Activated effector memory CD4-positive, alpha-beta T cell treated with anti-CD3 and anti-CD28 coated beads, Interleukin-2, amount 50 U/mL, for 16 hours (primary cell): Measurements from ENCODE around the gene ENTHD1.

Source experiments
- DNase-seq: peaks from one replicate; pipeline ENCODE4 v3.0.0-alpha.2; 2020

Gene ENTHD1

DNA sequence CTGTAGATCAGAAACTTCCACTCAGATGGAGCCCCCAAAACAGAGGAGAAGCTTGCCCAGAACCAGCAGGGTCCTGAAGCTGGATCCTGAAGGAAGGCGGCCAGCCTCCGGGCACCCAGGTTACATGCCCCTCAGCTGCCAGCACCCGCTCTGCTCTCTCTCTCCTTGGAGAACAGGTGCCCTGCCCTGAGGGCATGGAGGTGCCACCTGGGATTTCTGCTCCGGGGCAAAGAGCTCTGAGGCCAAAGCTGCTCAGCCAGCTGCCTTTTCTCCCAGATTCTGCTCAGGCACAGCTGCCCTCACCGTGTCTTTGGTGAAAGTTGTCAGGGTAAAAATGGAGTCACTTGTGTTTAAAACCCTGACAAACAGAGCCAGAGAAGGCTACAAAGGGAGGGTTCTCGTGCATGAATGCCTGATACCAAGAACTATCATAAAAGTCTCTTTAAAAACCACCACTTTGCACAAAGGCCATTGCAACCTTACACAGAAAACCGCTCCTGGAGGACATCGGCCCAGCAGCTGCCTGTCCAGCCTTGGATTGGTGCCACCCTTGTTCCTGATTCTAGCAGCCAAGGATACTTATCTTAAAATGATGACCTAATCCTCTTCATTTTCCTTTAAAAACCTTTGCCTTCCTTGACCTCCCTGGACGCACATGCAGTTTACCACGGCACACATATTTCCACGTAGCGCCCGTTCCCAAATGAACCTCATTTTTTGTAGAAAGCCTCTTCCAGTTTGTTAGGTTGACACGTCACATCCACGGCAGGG is 183.0 kb downstream of the ENTHD1 start:
- DNase-seq, result no peak

DNA sequence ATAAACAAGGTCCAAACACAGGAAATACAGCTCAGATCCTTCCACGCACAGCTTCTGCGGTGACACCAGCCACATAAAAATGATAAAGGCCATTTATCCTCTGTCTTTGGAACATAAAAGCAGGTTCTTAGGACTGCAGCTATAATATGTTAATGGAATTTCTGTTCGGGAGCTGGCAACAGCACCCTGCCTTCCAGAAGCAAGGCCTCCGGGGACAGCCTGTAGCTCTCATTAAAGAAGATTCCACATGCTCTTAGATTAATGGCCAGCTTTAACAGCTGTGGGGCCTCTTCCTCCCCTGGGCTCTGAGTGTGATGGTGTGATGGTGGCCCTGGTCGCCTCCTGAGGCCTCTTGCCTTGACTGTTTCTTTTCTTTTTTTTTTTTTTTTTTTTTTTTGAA is 185.7 kb downstream of the ENTHD1 start:
- DNase-seq, result no peak

DNA sequence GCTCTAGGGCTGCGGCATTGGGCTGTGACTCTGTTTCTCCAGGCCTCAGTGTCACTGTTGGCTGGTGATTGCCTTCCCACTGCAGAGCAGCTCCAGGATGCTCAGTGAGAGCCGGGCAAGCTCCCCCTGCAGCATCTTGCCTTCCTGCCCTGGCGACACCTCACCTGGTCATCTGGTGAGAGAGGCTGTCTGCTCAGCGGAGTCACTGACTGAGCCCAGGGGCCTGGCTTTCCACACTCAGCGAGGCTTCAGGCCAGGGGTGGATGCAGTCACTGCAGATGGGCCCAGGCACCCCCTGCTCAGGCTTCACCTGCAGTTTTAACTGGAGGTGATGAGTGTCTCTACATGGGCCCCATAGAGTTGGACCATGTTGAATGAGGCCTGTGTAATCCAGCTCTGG is 186.2 kb downstream of the ENTHD1 start:
- no peak for DNase-seq

DNA sequence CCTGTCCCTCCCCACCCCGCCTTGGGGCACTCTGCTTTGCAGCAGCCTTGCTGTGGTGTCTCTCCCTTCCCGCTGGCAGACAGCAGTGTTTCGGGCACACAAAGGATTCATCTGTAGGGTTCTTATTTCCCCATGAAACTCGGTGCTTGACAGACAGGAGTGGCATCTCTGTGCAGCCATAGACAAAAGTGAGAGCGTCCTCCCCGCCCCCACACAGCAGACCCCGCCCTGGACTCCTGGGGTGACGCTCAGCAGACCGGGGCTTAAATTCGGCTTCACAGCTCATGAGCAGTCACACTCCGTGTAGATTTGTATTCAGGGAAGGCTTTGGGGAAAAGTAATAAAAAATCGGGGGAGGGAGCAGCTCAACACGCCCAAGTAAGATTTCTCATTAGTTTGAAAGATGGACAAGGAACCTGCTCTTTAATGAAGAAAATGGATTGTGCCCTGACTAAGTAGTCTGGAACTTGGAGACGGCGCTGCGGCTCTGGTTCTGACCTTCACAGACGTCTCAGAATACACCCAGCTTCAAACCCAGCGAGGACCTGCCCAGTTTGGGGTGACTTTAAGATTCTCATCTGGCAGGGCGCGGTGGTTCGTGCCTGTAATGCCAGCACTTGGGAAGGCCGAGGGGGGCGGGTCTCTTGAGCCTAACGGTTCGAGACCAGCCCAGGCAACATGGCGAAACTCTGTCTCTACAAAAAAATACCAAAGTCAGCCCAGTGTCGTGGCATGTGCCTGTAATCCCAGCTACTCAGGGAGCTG is 187.0 kb downstream of the ENTHD1 start:
- DNase-seq, result no peak

DNA sequence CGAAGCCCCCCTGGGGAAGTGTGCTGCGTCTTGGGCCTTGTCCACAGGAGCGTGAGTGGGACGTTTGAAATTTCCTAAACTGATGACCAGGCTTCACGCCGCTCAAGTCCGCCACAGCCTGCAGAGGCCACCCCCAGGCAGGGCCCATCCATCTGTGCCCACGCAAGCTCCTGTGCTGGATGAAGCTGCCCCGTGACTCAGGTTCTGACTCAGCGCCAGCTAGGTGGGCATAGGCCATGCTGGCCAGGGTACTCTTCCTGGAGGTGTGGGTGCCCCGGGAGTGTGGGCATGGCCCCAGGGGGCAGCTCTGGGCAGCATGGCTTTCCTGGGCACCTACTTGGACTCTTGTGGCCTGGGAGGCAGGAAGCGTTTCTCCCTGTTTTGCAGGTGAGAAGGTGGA is 188.2 kb downstream of the ENTHD1 start:
- no peak for DNase-seq

DNA sequence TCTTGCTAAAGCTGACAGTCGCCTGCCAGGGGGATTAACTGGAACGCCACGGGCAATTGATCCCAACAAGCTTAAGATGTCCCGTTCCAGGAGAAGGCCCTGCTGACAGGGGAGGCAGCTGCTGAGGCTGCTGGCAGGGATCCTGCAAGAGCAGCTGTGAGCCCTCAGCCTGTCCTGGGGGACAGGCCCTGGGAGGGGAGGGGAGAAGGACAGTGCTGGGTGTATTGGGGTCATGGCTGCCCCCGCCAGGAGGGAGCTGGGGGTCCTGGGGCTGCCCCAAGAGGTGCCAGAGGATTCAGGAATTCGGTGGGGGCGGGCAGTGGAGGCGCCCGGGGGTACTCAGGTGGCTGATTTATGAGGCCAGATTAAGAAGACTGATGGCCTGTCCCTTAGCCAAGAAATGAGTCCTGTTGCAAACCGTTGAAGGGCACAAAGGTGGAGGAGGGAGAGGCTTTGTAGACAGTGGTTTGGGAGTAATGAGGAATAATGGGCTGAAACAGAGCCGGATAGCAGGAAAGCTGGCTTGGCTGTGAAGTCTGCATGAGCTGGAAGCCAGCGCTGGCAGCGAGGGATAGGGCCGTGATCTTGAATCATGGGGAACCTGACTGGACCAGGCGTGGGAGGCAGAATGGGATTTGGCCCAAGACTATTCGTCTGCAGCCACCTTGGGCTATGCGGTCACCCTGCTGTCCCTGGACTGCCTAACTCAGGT is 189.5 kb downstream of the ENTHD1 start:
- no peak for DNase-seq

DNA sequence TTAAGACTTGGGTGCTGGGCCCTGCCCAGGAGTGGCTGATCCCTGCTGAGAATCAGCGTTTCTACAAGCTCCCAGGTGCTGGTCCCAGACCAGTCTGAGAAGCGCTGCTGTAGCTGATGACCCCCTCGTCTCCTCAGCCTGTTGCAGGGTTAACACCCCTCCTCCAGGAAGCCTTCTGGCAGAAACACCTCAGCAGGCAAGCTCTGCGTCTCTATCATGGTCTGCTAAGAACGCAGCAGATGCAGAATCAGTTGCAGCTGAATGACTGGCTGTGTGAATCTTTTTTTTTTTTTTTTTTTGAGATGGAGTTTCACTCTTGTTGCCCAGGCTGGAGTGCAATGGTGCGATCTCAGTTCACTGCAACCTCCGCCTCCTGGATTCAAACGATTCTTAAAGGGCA is 190.5 kb downstream of the ENTHD1 start:
- DNase-seq, result no peak

DNA sequence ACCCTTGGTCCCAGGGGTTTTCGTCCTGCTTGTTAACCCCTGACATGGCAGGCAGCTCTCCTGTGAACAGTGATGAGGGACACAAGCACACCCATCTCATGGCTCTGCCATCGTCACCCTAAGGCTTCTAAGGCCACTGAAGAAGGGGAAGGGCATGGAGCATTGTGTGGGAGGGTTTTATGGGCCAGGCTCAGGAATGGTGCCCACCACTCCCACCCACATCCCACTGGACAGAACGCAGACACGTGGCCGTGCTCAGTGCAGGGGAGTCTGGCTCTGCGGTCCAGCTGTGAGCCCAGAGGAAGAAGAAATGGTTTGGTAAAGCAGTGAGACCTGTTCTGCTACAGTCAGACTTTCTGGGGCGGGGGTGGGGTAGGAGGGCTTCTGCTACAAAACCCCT is 193.0 kb downstream of the ENTHD1 start:
- no peak for DNase-seq

DNA sequence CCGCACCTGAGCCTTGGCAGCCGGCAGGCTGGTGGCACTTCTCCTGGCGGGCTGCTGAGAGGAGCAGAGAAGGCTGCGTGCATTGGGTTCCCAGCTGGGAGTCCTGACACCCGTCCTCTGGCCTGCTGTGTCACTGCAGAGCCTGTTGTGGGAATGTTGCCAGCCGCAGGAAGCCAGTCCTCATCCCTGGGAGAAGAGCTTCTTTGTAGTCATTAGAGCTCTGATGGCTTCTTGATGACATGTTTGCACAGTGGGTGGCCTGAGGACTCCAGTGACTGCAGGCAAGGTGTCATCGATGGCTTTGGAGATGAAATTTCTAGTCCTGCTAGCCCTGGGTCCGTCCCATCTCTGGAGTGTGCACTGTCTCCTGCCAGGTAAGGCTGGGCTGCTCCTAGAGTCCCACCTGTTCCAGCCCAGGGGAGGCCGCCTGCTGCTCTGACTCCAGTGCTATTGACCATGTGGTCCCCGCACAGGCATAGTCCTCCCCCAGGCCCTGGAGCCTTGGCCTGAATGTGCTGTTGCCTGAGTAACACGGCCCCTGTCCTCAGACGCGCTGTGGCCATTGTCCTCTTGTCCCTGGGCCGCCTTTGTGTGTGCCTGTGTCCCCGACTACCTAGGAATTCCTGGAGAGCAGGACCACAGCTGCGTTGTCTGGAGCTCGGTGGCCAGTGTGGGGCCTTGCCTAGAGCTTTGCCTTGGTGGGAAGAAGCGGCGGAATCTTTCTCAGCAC is 193.8 kb downstream of the ENTHD1 start:
- no peak for DNase-seq

DNA sequence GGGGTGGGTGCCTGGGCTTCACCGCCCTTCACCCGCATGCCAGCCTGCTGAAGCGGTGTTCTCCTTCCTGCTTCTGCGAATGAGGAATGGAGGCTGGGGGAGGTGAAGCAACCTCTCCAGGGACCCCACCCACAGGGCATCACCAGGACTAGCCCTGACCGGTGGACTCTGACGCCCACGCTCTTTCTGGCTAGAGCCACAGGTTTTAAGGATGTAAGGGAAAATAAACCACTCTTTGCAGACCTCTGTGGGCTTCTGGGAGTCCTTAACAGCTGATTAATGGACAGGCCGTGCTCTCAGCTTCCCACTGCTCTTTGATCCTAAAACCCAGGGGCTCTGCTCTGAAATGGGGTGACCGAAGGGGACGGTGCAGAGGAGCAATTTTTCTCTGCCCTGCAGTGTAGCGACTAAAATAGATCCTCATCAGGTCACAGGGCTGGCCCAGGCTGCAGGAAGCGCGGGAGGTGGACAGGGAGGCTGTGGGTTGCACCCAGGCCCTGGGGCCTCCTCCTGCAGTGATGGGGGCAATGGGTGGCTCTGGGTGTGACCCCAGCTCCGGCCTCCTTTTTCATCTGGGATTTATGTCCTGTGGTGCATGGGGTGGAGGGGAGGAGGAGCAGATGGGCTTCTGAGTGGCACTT is 195.7 kb downstream of the ENTHD1 start:
- DNase-seq, result no peak

DNA sequence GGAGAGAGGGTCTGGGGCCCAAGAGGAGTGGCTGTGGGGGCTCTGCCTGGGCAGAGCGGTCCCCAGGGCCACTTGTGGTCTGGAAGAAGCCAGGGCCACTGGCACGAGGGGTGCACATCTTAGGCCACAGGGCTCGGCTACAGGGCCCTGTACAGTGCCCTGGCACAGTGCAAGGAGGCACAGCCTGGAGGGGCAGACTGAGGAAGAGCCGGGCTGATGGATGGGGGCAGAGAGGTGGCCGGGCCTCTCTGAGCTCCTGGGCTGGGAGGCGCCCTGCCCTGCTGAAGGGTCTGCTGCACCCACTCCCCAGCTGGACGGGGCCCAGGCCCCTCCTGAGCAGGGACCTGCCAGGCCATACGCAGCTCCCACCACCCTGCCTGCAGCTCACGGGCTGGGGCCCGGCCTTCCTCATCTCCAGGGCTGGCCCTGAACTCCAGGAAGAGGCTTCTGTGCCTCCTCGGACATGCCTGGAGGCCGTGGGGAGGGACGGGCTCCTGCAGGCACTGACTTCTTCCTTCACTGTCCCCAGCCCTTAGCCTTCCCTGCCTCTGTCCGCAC is 199.5 kb downstream of the ENTHD1 start:
- DNase-seq, result no peak
